Subcutaneous preadipocyte (primary cell): ENCODE data around the gene PRM3. TPM values are rescaled to one million over a fixed set of nuclear protein-coding genes. Genes with fewer than 3 reads are reported as not detected.

Source experiments
- small RNA-seq: library from RNA; depleted of rRNA; stranded (forward); fragments of <200 nt; gene quantifications from one replicate; pipeline ENCODE3, GENCODE V24; 2012
- total RNA-seq: library from RNA; depleted of rRNA; stranded (reverse); fragments of >200 nt; gene quantifications from 2 replicates; pipeline ENCODE4 v1.2.3, GENCODE V29; 2012

PRM3 gene
- total RNA-seq, result not detected in 2 replicates

GRCh38 chr16:11272921-11273720, at the start of gene PRM3:
Gene PRM3 (minus strand): TSS chr16:11273629. CDS start chr16:11273595, 34 bp downstream.

GRCh38 chr16:11280616-11281522, 7.4 kb upstream of the PRM3 start, which contains the start of gene PRM1:
Gene PRM1 (minus strand): TSS chr16:11281330. CDS start chr16:11281238, 92 bp downstream.

GRCh38 chr16:11276143-11276895, 2.9 kb upstream of the PRM3 start, which contains the start of gene PRM2:
Gene PRM2 (minus strand): TSS chr16:11276480. CDS start chr16:11276370, 110 bp downstream.

GRCh38 chr16:11268921-11269375, 4.5 kb downstream of the PRM3 start, which contains the start of gene TNP2:
Gene TNP2 (minus strand): TSS chr16:11269325. CDS start chr16:11269262, 63 bp downstream.

GRCh38 chr16:11255737-11256660, 17.4 kb downstream of the PRM3 start, which contains the start of gene SOCS1:
Gene SOCS1 (minus strand): TSS chr16:11256204. CDS start chr16:11255478, 726 bp downstream.

Small RNA genes lying within 50 kb of the gene (small RNA-seq; reads per million reads assigned to genes)
- gene MIR548H2 (not detected), gene RF00019 (not detected), gene RF00554 (not detected)

Other genes with a start within 250 kb of the PRM3 start
- 1.1 and 2.3 TPM in 2 replicates for gene SOCS1, start 17.4 kb downstream of the PRM3 start, total RNA-seq
- gene TNP2, start 4.3 kb downstream of the PRM3 start, total RNA-seq, result not detected in 2 replicates
- gene PRM2, start 2.9 kb upstream of the PRM3 start, total RNA-seq, result not detected in 2 replicates
- gene PRM1, start 7.7 kb upstream of the PRM3 start, total RNA-seq, result not detected in 2 replicates
- 7.3 and 10.6 TPM in 2 replicates for gene RMI2, start 71.8 kb upstream of the PRM3 start, total RNA-seq